D341Med (cell line): ENCODE results near the gene DPCD.
A peak's percentile ranks its signal among the peaks of the same experiment; 100 is the strongest.

Source experiments
- DNase-seq: peaks from one replicate; pipeline ENCODE4 v3.0.0; 2012; ENCODE audit warnings: low spot score

Gene DPCD

GRCh38 chr10:101567165-101568006, 20.7 kb upstream of the DPCD start:
- no peak for DNase-seq

- no peak for DNase-seq
Observed at GRCh38 chr10:101568054-101568745, 19.9 kb upstream of the DPCD start.

GRCh38 chr10:101569323-101569621, 18.8 kb upstream of the DPCD start:
- no peak for DNase-seq

- peak; percentile 91 for DNase-seq
Observed at GRCh38 chr10:101569622-101570427, 18.3 kb upstream of the DPCD start.

- no peak for DNase-seq
Observed at GRCh38 chr10:101570428-101571270, 17.5 kb upstream of the DPCD start.

- no peak for DNase-seq
Observed at GRCh38 chr10:101571271-101571925, 16.7 kb upstream of the DPCD start.

- DNase-seq = no peak
Observed at GRCh38 chr10:101572126-101572525, 16.0 kb upstream of the DPCD start.

- DNase-seq = no peak
Observed at GRCh38 chr10:101572785-101573184, 15.3 kb upstream of the DPCD start.

- no peak for DNase-seq
Observed at GRCh38 chr10:101573885-101574753, 14.0 kb upstream of the DPCD start.

GRCh38 chr10:101575091-101575490, 13.0 kb upstream of the DPCD start:
- no peak for DNase-seq

GRCh38 chr10:101575580-101576210, 12.4 kb upstream of the DPCD start:
- DNase-seq = no peak

GRCh38 chr10:101576211-101576863, 11.8 kb upstream of the DPCD start:
- DNase-seq = no peak

- no peak for DNase-seq
Observed at GRCh38 chr10:101577121-101577871, 10.8 kb upstream of the DPCD start.

GRCh38 chr10:101578192-101578591, 9.9 kb upstream of the DPCD start:
- no peak for DNase-seq

- no peak for DNase-seq
Observed at GRCh38 chr10:101578803-101579515, 9.2 kb upstream of the DPCD start.

- DNase-seq = no peak
Observed at GRCh38 chr10:101579516-101579870, 8.6 kb upstream of the DPCD start.

- DNase-seq = no peak
Observed at GRCh38 chr10:101580486-101581399, 7.4 kb upstream of the DPCD start.
